SK-N-MC (cell line): ENCODE measurements around the gene HLCS.

Experiments
- EZH2 ChIP-seq: fragments of 200-600 bp; sonication (generic); IDR thresholded peaks from one replicate; pipeline ENCODE4 v1.6.1; 2017; ENCODE audit warnings: antibody characterized with exemption
- POLR2AphosphoS5 ChIP-seq: IDR thresholded peaks from 2 replicates; pipeline ENCODE4 v1.6.1; 2012; ENCODE audit warnings: mild to moderate bottlenecking, low read depth, low read length, borderline replicate concordance

- TF ChIP-seq EZH2 (no peak), POLR2AphosphoS5 (no peak)
Observed at GRCh38 chr21:36756527-36756926, 209.9 kb downstream of the HLCS start.
